ENCODE data around the gene PIKFYVE.

DNA sequence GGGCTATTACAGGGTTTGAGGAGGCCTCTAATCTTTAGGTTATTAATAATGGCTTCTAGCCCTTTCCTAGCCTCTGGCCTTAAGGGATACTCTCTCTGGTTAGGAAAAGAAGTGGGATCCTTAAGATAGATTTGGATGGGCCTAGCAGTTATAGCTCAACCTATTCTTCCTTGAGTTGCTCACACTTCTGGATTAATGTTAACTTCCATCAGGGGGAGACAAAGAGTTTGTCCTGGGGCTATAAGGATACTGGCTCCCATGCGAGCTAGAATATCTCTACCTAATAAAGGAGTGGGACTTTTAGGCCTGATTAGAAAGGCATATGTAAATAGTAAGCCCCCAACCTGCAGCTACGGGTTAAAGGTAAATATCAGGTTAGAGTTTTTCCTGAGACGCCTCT lies 126.2 kb downstream of the PIKFYVE start:
- TF ChIP-seq, protein P1, sequence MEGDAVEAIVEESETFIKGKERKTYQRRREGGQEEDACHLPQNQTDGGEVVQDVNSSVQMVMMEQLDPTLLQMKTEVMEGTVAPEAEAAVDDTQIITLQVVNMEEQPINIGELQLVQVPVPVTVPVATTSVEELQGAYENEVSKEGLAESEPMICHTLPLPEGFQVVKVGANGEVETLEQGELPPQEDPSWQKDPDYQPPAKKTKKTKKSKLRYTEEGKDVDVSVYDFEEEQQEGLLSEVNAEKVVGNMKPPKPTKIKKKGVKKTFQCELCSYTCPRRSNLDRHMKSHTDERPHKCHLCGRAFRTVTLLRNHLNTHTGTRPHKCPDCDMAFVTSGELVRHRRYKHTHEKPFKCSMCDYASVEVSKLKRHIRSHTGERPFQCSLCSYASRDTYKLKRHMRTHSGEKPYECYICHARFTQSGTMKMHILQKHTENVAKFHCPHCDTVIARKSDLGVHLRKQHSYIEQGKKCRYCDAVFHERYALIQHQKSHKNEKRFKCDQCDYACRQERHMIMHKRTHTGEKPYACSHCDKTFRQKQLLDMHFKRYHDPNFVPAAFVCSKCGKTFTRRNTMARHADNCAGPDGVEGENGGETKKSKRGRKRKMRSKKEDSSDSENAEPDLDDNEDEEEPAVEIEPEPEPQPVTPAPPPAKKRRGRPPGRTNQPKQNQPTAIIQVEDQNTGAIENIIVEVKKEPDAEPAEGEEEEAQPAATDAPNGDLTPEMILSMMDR (IDR thresholded peaks at IDR 0.05) = no peak
- TF ChIP-seq POLR2AphosphoS5 (IDR thresholded peaks at IDR 0.05) = no peak
- no peak for TF ChIP-seq POLR2A (IDR thresholded peaks at IDR 0.05)

Measured in breast epithelium (tissue), 3 donors.